NT2/D1 (cell line): ENCODE data around the gene CRTAC1.
"Not testable (repeated sequence)": the region's sequence is repeated elsewhere in the genome, so short reads cannot be mapped to it uniquely, and the experiment has no call there.

ENCODE experiments used
- DNase-seq: peaks from one replicate; pipeline ENCODE4 v3.0.0-alpha.2; 2011; ENCODE audit warnings: low read depth, low spot score
- H3K27me3 ChIP-seq: 2 replicates; pipeline ENCODE4 v1.6.0; 2011; ENCODE audit warnings: mild to moderate bottlenecking; ENCODE audit not compliant: insufficient read length, insufficient read depth
- H3K36me3 ChIP-seq: 2 replicates; pipeline ENCODE4 v1.6.1; 2011; ENCODE audit warnings: mild to moderate bottlenecking, low read length, mixed read lengths; ENCODE audit not compliant: insufficient read depth, insufficient read length
- H3K4me1 ChIP-seq: 2 replicates; pipeline ENCODE4 v1.5.1; 2011; ENCODE audit not compliant: insufficient read depth, insufficient read length
- H3K4me3 ChIP-seq: 2 replicates; pipeline ENCODE4 v1.5.1; 2011; ENCODE audit warnings: low read depth; ENCODE audit not compliant: insufficient read length
- H3K9ac ChIP-seq: 2 replicates; pipeline ENCODE4 v1.6.0; 2011; ENCODE audit warnings: low read depth; ENCODE audit not compliant: insufficient read length
- H3K9me3 ChIP-seq: 2 replicates; pipeline ENCODE4 v1.5.1; 2011; ENCODE audit warnings: mild to moderate bottlenecking, low read length; ENCODE audit not compliant: insufficient read depth
- SUZ12 ChIP-seq: IDR thresholded peaks from 2 replicates; pipeline ENCODE4 v1.6.1; 2011; ENCODE audit not compliant: insufficient read length, insufficient read depth; ENCODE audit errors: extremely low read depth
- YY1 ChIP-seq: IDR thresholded peaks from 2 replicates; pipeline ENCODE4 v1.6.1; 2011; ENCODE audit not compliant: insufficient read length, insufficient read depth
- ZNF274 ChIP-seq: IDR thresholded peaks from 2 replicates; pipeline ENCODE4 v1.6.1; 2011; ENCODE audit warnings: mild to moderate bottlenecking, low read depth, low read length

Gene CRTAC1

GRCh38 chr10:97842656-97843280 is 187.7 kb downstream of the CRTAC1 start:
- DNase-seq = no peak
- TF ChIP-seq YY1 (no peak), ZNF274 (no peak), SUZ12 (no peak)
- H3K4me1 ChIP-seq = no peaks in the 10 kb centered on the region

GRCh38 chr10:97842114-97842513 is 188.3 kb downstream of the CRTAC1 start:
- H3K4me3 ChIP-seq, H3K4me1 ChIP-seq, DNase-seq, H3K36me3 ChIP-seq, H3K9ac ChIP-seq, H3K9me3 ChIP-seq: not testable (repeated sequence)
- H3K27me3 ChIP-seq = peaks cover 16% of the 10 kb centered on the region

More at GRCh38 chr10:97842656-97843280, 187.7 kb downstream of the CRTAC1 start:
- Histone ChIP-seq H3K27me3 (peaks cover 17% of the 10 kb centered on the region), H3K36me3 (no peaks in the 10 kb centered on the region), H3K9me3 (no peaks in the 10 kb centered on the region; the same call in 1 of the 2 replicates), H3K4me3 (no peak overlapping the region), H3K9ac (no peak overlapping the region)

GRCh38 chr10:97841166-97841565 is 189.3 kb downstream of the CRTAC1 start:
- not testable (repeated sequence) for H3K36me3 ChIP-seq, H3K9me3 ChIP-seq, H3K4me1 ChIP-seq, H3K9ac ChIP-seq, DNase-seq, H3K4me3 ChIP-seq, H3K27me3 ChIP-seq

- Histone ChIP-seq H3K4me1 (no peaks in the 10 kb centered on the region), H3K9ac (no peak overlapping the region), H3K36me3 (no peaks in the 10 kb centered on the region), H3K4me3 (no peak overlapping the region), H3K27me3 (no peaks in the 10 kb centered on the region), H3K9me3 (no peaks in the 10 kb centered on the region; the same call in 1 of the 2 replicates)
- no peak for DNase-seq
- TF ChIP-seq ZNF274 (no peak), YY1 (no peak), SUZ12 (no peak)
These were observed 192.3 kb downstream of the CRTAC1 start for GRCh38 chr10:97838091-97838490.

- Histone ChIP-seq H3K9ac (no peak overlapping the region), H3K36me3 (no peaks in the 10 kb centered on the region), H3K4me3 (no peak overlapping the region), H3K27me3 (no peaks in the 10 kb centered on the region), H3K4me1 (no peaks in the 10 kb centered on the region), H3K9me3 (no peaks in the 10 kb centered on the region; the same call in 1 of the 2 replicates)
- TF ChIP-seq ZNF274 (no peak), YY1 (no peak), SUZ12 (no peak)
- DNase-seq = no peak
These were observed 194.0 kb downstream of the CRTAC1 start for GRCh38 chr10:97836446-97836845.

GRCh38 chr10:97831259-97831658 is 199.2 kb downstream of the CRTAC1 start:
- Histone ChIP-seq H3K9me3 (no peaks in the 10 kb centered on the region), H3K4me1 (no peaks in the 10 kb centered on the region), H3K36me3 (no peaks in the 10 kb centered on the region), H3K9ac (no peak overlapping the region), H3K27me3 (no peaks in the 10 kb centered on the region), H3K4me3 (no peak overlapping the region)
- no peak for DNase-seq
- TF ChIP-seq SUZ12 = no peak
- no peak for TF ChIP-seq YY1
- no peak for TF ChIP-seq ZNF274

- Histone ChIP-seq H3K9me3 (no peaks in the 10 kb centered on the region), H3K27me3 (no peaks in the 10 kb centered on the region), H3K36me3 (no peaks in the 10 kb centered on the region), H3K4me3 (no peak overlapping the region), H3K4me1 (no peaks in the 10 kb centered on the region), H3K9ac (no peak overlapping the region)
- no peak for DNase-seq
- TF ChIP-seq SUZ12 (no peak), YY1 (no peak), ZNF274 (no peak)
These were observed 200.4 kb downstream of the CRTAC1 start for GRCh38 chr10:97830064-97830463.

GRCh38 chr10:97828721-97829120 is 201.7 kb downstream of the CRTAC1 start:
- Histone ChIP-seq H3K9ac (no peak overlapping the region), H3K27me3 (no peaks in the 10 kb centered on the region), H3K9me3 (no peaks in the 10 kb centered on the region), H3K36me3 (no peaks in the 10 kb centered on the region), H3K4me1 (no peaks in the 10 kb centered on the region), H3K4me3 (no peak overlapping the region)
- TF ChIP-seq ZNF274 (no peak), YY1 (no peak), SUZ12 (no peak)
- DNase-seq = no peak
